HCT116 (cell line): Measurements from ENCODE around the gene RRAS2. TPM values are rescaled to one million over a fixed set of nuclear protein-coding genes. Genes with fewer than 3 reads are reported as not detected.

Experiments used
- ATAC-seq: fragments of 200-7000 bp; cut with Tn5 transposase; 2 replicates; pipeline ENCODE4 v1.9.1; 2020; ENCODE audit warnings: mild to moderate bottlenecking, moderate library complexity
- BruUV-seq: library from RNA; stranded (reverse); fragments of 400-500 nt; replicated peaks from 2 replicates; lab custom pipeline; 2021; lab: Mats Ljungman, UMichigan
- CTCF ChIA-PET: fragments of 300-600 bp; sonication (Branson Sonifier 250); formaldehyde crosslinking; loops from one replicate; lab custom pipeline; 2021; ENCODE audit warnings: antibody characterized with exemption; lab: Charles Lee
- POLR2A ChIA-PET: fragments of 300-600, 350-600 bp; sonication (Branson Sonifier 250); formaldehyde crosslinking; loops from one replicate; lab custom pipeline; 2021; ENCODE audit warnings: antibody characterized with exemption; lab: Charles Lee
- RAD21 ChIA-PET, 2 experiments: fragments of 300-600 bp; sonication (Branson Sonifier 250); formaldehyde crosslinking; loops; one replicate each; lab custom pipeline; 2023; ENCODE audit warnings: low total read pairs in 2 of 2; ENCODE audit not compliant: uncharacterized antibody in 2 of 2, unreplicated experiment in 2 of 2, low non-redundant PET in 1 of 2; lab: Charles Lee
- DNase-seq: peaks from one replicate; pipeline ENCODE4 v3.0.0-alpha.2; 2010; ENCODE audit warnings: low read depth, low spot score
- H2AFZ ChIP-seq: fragments of 200-600 bp; shearing (Covaris generic), sonication (generic); 2 replicates; pipeline ENCODE4 v1.6.1; 2017; ENCODE audit warnings: low read depth, mixed run types, mixed read lengths, antibody characterized with exemption, low read length; ENCODE audit not compliant: poor library complexity, severe bottlenecking
- H3K27ac ChIP-seq: 2 replicates; pipeline ENCODE4 v1.5.1; 2012; ENCODE audit warnings: low read depth, low read length
- H3K27me3 ChIP-seq: fragments of 200-600 bp; sonication (generic); 2 replicates; pipeline ENCODE4 v1.6.1; 2016; ENCODE audit warnings: mixed run types, low read length, mixed read lengths; ENCODE audit not compliant: insufficient read depth
- H3K36me3 ChIP-seq, 2 experiments: fragments of 200-500 bp in 1 of 2; fragments of 200-600 bp in 1 of 2; sonication (Bioruptor generic) in 1 of 2; sonication (generic) in 1 of 2; 2 replicates each; pipeline versions ENCODE4 v1.5.1 to v1.6.1; 2014 to 2016; ENCODE audit warnings: low read length in 2 of 2, inconsistent platforms in 1 of 2, mixed read lengths in 1 of 2, mixed run types in 1 of 2; ENCODE audit not compliant: insufficient read depth in 2 of 2, control insufficient read depth in 1 of 2
- H3K4me1 ChIP-seq, 2 experiments: fragments of 200-600 bp in 1 of 2; sonication (generic) in 1 of 2; 2 replicates each; pipeline versions ENCODE4 v1.5.1 to v1.6.1; 2012 to 2017; ENCODE audit warnings: low read length in 2 of 2, inconsistent platforms in 1 of 2, mild to moderate bottlenecking in 1 of 2, mixed read lengths in 1 of 2, mixed run types in 1 of 2, moderate library complexity in 1 of 2; ENCODE audit not compliant: insufficient read depth in 2 of 2, control insufficient read depth in 1 of 2
- H3K4me2 ChIP-seq: fragments of 200-600 bp; sonication (generic); 2 replicates; pipeline ENCODE4 v1.6.1; 2017; ENCODE audit warnings: mixed run types, low read length, mixed read lengths
- H3K4me3 ChIP-seq, 2 experiments: fragments of 200-600 bp in 1 of 2; sonication (generic) in 1 of 2; replicated peaks in 1 of 2; 2 replicates each; pipeline ENCODE4 v1.5.1; 2011 to 2016; ENCODE audit warnings: low read length in 2 of 2, control low read depth in 1 of 2, low read depth in 1 of 2, mild to moderate bottlenecking in 1 of 2, mixed read lengths in 1 of 2, mixed run types in 1 of 2
- H3K79me2 ChIP-seq: fragments of 200-600 bp; sonication (generic); 2 replicates; pipeline ENCODE4 v1.6.1; 2017; ENCODE audit warnings: mild to moderate bottlenecking, mixed run types, low read length, moderate library complexity, mixed read lengths; ENCODE audit not compliant: insufficient read depth
- H3K9ac ChIP-seq: fragments of 200-600 bp; sonication (generic); 2 replicates; pipeline ENCODE4 v1.6.1; 2016; ENCODE audit warnings: low read length, mixed read lengths
- H3K9me2 ChIP-seq: fragments of 200-600 bp; sonication (generic), shearing (Covaris generic); 2 replicates; pipeline ENCODE4 v1.6.1; 2017; ENCODE audit warnings: mixed run types, mild to moderate bottlenecking, moderate library complexity; ENCODE audit not compliant: insufficient read depth
- H3K9me3 ChIP-seq, 2 experiments: fragments of 200-500 bp in 1 of 2; fragments of 200-600 bp in 1 of 2; sonication (Bioruptor generic) in 1 of 2; sonication (generic) in 1 of 2; 2 replicates each; pipeline ENCODE4 v1.6.1; 2014 to 2017; ENCODE audit warnings: low read length in 2 of 2, mixed read lengths in 2 of 2, inconsistent platforms in 1 of 2, low read depth in 1 of 2, mild to moderate bottlenecking in 1 of 2, mixed run types in 1 of 2, moderate library complexity in 1 of 2; ENCODE audit not compliant: control insufficient read depth in 1 of 2, insufficient read depth in 1 of 2
- H4K20me1 ChIP-seq: fragments of 200-600 bp; sonication (generic), shearing (Covaris generic); 2 replicates; pipeline ENCODE4 v1.6.1; 2017; ENCODE audit warnings: mixed run types, mild to moderate bottlenecking, moderate library complexity; ENCODE audit not compliant: insufficient read depth
- ATF3 ChIP-seq: IDR thresholded peaks from 2 replicates; pipeline ENCODE4 v1.6.1; 2012
- CBX3 ChIP-seq: IDR thresholded peaks from 2 replicates; pipeline ENCODE4 v1.6.1; 2012; ENCODE audit warnings: low read depth
- CEBPB ChIP-seq: IDR thresholded peaks from 2 replicates; pipeline ENCODE4 v1.6.1; 2012; ENCODE audit warnings: low read depth
- EGR1 ChIP-seq: IDR thresholded peaks from 2 replicates; pipeline ENCODE4 v1.6.1; 2012; ENCODE audit warnings: low read depth
- ELF1 ChIP-seq: IDR thresholded peaks from 2 replicates; pipeline ENCODE4 v1.6.1; 2012; ENCODE audit warnings: low read depth, borderline replicate concordance
- EZH2phosphoT487 ChIP-seq: fragments of 200-600 bp; IDR thresholded peaks from 2 replicates; pipeline ENCODE4 v1.6.1; 2018; ENCODE audit warnings: antibody characterized with exemption, borderline replicate concordance
- POLR2A ChIP-seq: IDR thresholded peaks from 2 replicates; pipeline ENCODE4 v1.7.0; 2011; ENCODE audit warnings: borderline replicate concordance; ENCODE audit not compliant: insufficient read depth, insufficient read length; ENCODE audit errors: extremely low read depth
- RAD21 ChIP-seq: IDR thresholded peaks from 2 replicates; pipeline ENCODE4 v1.6.1; 2012; ENCODE audit warnings: low read depth, mild to moderate bottlenecking
- SIN3A ChIP-seq: IDR thresholded peaks from 2 replicates; pipeline ENCODE4 v1.6.1; 2012; ENCODE audit warnings: low read depth
- SP1 ChIP-seq: IDR thresholded peaks from 2 replicates; pipeline ENCODE4 v1.6.1; 2012; ENCODE audit warnings: low read depth
- intact Hi-C: fragments of 100-400 bp; cut with micrococcal nuclease; formaldehyde crosslinking; loops from 2 replicates; pipeline ENCODE4 v1.10.0; 2022
- total RNA-seq: library from RNA; stranded (reverse); gene quantifications from one replicate; pipeline ENCODE4 v1.2.1, GENCODE V29; 2021; ENCODE audit not compliant: unreplicated experiment
- TF ChIP-seq, protein P1 (sequence below): IDR thresholded peaks from 2 replicates; pipeline ENCODE4 v1.6.1; 2011; ENCODE audit warnings: mild to moderate bottlenecking, low read length, moderate library complexity; ENCODE audit not compliant: insufficient replicate concordance; ENCODE audit errors: extremely low read depth
- TF ChIP-seq, protein P2 (sequence below): IDR thresholded peaks from 2 replicates; pipeline ENCODE4 v1.6.1; 2012
- TF ChIP-seq, protein P3 (sequence below): IDR thresholded peaks from 2 replicates; pipeline ENCODE4 v1.6.1; 2012; ENCODE audit warnings: low read depth

The RRAS2 gene
- total RNA-seq, 1 experiment from 2014 or later = 54.5 TPM

DNA sequence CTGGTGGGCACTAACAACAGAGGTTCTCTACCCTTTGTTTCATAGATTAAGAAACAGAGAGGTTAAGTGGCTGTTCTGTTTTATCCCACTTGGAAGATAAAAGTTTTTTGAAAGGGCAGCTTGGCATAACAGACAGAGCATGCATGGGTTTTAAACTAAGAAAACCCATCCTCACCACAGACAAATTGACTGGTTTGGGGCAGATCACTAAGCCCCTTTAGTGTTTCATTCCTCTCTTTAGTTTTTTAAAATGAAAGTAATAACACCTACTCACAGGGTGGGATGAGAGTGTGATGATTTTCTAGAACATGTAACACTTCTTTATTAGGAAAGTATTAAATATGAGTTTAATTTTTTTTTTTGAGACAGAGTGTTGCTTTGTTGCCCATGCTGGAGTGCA lies 12.3 kb upstream of the RRAS2 start:
- POLR2A ChIA-PET = no interaction called here

GRCh38 chr11:14370496-14370895 lies 11.5 kb upstream of the RRAS2 start:
- intact Hi-C loops = no loop called here
- DNase-seq (no peak), ATAC-seq (no peak)
- no peak overlapping the region for H3K9ac ChIP-seq
- no peaks in the 10 kb centered on the region for H3K4me1 ChIP-seq
- ChIA-PET CTCF (no interaction called here), POLR2A (no interaction called here), RAD21 (no interaction called here)
- no TSS peak for BruUV-seq
- H3K4me2 ChIP-seq = no peak overlapping the region
- no peaks in the 10 kb centered on the region for H3K9me3 ChIP-seq
- no peaks in the 10 kb centered on the region for H3K9me2 ChIP-seq
- no peak overlapping the region for H3K27ac ChIP-seq
- no peaks in the 10 kb centered on the region for H3K36me3 ChIP-seq
- no peak overlapping the region for H2AFZ ChIP-seq
- no peaks in the 10 kb centered on the region for H4K20me1 ChIP-seq
- H3K79me2 ChIP-seq = no peaks in the 10 kb centered on the region
- H3K27me3 ChIP-seq = no peaks in the 10 kb centered on the region
- no peak overlapping the region for H3K4me3 ChIP-seq
- no peak for TF ChIP-seq ELF1
- no peak for TF ChIP-seq EGR1
- TF ChIP-seq RAD21 = no peak
- TF ChIP-seq CEBPB = no peak
- no peak for TF ChIP-seq SP1
- TF ChIP-seq, protein P1, sequence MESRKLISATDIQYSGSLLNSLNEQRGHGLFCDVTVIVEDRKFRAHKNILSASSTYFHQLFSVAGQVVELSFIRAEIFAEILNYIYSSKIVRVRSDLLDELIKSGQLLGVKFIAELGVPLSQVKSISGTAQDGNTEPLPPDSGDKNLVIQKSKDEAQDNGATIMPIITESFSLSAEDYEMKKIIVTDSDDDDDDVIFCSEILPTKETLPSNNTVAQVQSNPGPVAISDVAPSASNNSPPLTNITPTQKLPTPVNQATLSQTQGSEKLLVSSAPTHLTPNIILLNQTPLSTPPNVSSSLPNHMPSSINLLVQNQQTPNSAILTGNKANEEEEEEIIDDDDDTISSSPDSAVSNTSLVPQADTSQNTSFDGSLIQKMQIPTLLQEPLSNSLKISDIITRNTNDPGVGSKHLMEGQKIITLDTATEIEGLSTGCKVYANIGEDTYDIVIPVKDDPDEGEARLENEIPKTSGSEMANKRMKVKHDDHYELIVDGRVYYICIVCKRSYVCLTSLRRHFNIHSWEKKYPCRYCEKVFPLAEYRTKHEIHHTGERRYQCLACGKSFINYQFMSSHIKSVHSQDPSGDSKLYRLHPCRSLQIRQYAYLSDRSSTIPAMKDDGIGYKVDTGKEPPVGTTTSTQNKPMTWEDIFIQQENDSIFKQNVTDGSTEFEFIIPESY = no peak
- TF ChIP-seq, protein P2, sequence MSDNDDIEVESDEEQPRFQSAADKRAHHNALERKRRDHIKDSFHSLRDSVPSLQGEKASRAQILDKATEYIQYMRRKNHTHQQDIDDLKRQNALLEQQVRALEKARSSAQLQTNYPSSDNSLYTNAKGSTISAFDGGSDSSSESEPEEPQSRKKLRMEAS = no peak
- no peak for TF ChIP-seq ATF3
- no peak for TF ChIP-seq CBX3
- TF ChIP-seq SIN3A = no peak
- TF ChIP-seq POLR2A = no peak

More for the DNA sequence above, 12.3 kb upstream of the RRAS2 start:
- DNase-seq = no peak
- H2AFZ ChIP-seq = no peak overlapping the region
- ChIA-PET RAD21 (no interaction called here), CTCF (no interaction called here)
- no peaks in the 10 kb centered on the region for H3K9me2 ChIP-seq
- no peaks in the 10 kb centered on the region for H3K36me3 ChIP-seq
- no peaks in the 10 kb centered on the region for H3K27me3 ChIP-seq
- no peak for TF ChIP-seq ELF1
- no peak for TF ChIP-seq EZH2phosphoT487
- TF ChIP-seq, protein P3, sequence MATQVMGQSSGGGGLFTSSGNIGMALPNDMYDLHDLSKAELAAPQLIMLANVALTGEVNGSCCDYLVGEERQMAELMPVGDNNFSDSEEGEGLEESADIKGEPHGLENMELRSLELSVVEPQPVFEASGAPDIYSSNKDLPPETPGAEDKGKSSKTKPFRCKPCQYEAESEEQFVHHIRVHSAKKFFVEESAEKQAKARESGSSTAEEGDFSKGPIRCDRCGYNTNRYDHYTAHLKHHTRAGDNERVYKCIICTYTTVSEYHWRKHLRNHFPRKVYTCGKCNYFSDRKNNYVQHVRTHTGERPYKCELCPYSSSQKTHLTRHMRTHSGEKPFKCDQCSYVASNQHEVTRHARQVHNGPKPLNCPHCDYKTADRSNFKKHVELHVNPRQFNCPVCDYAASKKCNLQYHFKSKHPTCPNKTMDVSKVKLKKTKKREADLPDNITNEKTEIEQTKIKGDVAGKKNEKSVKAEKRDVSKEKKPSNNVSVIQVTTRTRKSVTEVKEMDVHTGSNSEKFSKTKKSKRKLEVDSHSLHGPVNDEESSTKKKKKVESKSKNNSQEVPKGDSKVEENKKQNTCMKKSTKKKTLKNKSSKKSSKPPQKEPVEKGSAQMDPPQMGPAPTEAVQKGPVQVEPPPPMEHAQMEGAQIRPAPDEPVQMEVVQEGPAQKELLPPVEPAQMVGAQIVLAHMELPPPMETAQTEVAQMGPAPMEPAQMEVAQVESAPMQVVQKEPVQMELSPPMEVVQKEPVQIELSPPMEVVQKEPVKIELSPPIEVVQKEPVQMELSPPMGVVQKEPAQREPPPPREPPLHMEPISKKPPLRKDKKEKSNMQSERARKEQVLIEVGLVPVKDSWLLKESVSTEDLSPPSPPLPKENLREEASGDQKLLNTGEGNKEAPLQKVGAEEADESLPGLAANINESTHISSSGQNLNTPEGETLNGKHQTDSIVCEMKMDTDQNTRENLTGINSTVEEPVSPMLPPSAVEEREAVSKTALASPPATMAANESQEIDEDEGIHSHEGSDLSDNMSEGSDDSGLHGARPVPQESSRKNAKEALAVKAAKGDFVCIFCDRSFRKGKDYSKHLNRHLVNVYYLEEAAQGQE = no peak
- no peak overlapping the region for H3K9ac ChIP-seq
- H3K4me3 ChIP-seq = no peak overlapping the region
- H3K79me2 ChIP-seq = no peaks in the 10 kb centered on the region
- BruUV-seq = no TSS peak
- no peaks in the 10 kb centered on the region for H3K4me1 ChIP-seq
- no peaks in the 10 kb centered on the region for H3K9me3 ChIP-seq
- H3K4me2 ChIP-seq = no peak overlapping the region
- no peak overlapping the region for H3K27ac ChIP-seq
- no peaks in the 10 kb centered on the region for H4K20me1 ChIP-seq
- intact Hi-C loops = no loop called here
- no peak for ATAC-seq
